IPS-20b (cell line): ENCODE measurements around the gene E2F2.

Source experiments
- H3K27ac ChIP-seq: one replicate; pipeline ENCODE4 v1.5.1; 2013; ENCODE audit warnings: low read length
- H3K27me3 ChIP-seq: 2 replicates; pipeline ENCODE4 v1.6.1; 2013; ENCODE audit warnings: mild to moderate bottlenecking, low read length, inconsistent platforms; ENCODE audit not compliant: insufficient read depth
- H3K36me3 ChIP-seq: 2 replicates; pipeline ENCODE4 v1.6.1; 2013; ENCODE audit warnings: low read depth, mild to moderate bottlenecking, inconsistent platforms, low read length, moderate library complexity; ENCODE audit not compliant: insufficient read depth
- H3K4me1 ChIP-seq: 2 replicates; pipeline ENCODE4 v1.6.1; 2013; ENCODE audit warnings: mild to moderate bottlenecking, control low read depth, inconsistent platforms, low read length, moderate library complexity; ENCODE audit not compliant: insufficient read depth
- H3K4me3 ChIP-seq: 2 replicates; pipeline ENCODE4 v1.5.1; 2013; ENCODE audit warnings: mild to moderate bottlenecking, low read length, inconsistent platforms
- H3K9ac ChIP-seq: 2 replicates; pipeline ENCODE4 v1.6.1; 2013; ENCODE audit warnings: low read depth, mild to moderate bottlenecking, inconsistent platforms, low read length, moderate library complexity
- H3K9me3 ChIP-seq: 2 replicates; pipeline ENCODE4 v1.6.1; 2013; ENCODE audit warnings: mild to moderate bottlenecking, low read depth, low read length, inconsistent platforms; ENCODE audit not compliant: insufficient read depth

The E2F2 gene

GRCh38 chr1:23475134-23475628, 55.9 kb downstream of the E2F2 start:
- Histone ChIP-seq H3K27me3 (no peaks in the 10 kb centered on the region), H3K4me1 (no peaks in the 10 kb centered on the region), H3K36me3 (no peaks in the 10 kb centered on the region; the same call in 1 of the 2 replicates), H3K9ac (no peak overlapping the region), H3K27ac (no peak overlapping the region), H3K9me3 (no peaks in the 10 kb centered on the region), H3K4me3 (no peak overlapping the region)

- no peak overlapping the region for H3K9ac ChIP-seq
- no peaks in the 10 kb centered on the region for H3K36me3 ChIP-seq
These were observed 57.8 kb downstream of the E2F2 start for GRCh38 chr1:23473037-23473800.

GRCh38 chr1:23472351-23473036, 58.5 kb downstream of the E2F2 start:
- Histone ChIP-seq H3K4me1 (no peaks in the 10 kb centered on the region), H3K27me3 (no peaks in the 10 kb centered on the region), H3K27ac (no peak overlapping the region), H3K4me3 (no peak overlapping the region), H3K9ac (no peak overlapping the region), H3K36me3 (no peaks in the 10 kb centered on the region), H3K9me3 (no peaks in the 10 kb centered on the region)

More at GRCh38 chr1:23473037-23473800, 57.8 kb downstream of the E2F2 start:
- no peak overlapping the region for H3K4me3 ChIP-seq
- no peaks in the 10 kb centered on the region for H3K9me3 ChIP-seq
- H3K27ac ChIP-seq: no peak overlapping the region
- H3K4me1 ChIP-seq: no peaks in the 10 kb centered on the region
- no peaks in the 10 kb centered on the region for H3K27me3 ChIP-seq

- H3K27ac ChIP-seq: no peak overlapping the region
- H3K9ac ChIP-seq: no peak overlapping the region
- no peak overlapping the region for H3K4me3 ChIP-seq
- no peaks in the 10 kb centered on the region for H3K36me3 ChIP-seq
- no peaks in the 10 kb centered on the region for H3K9me3 ChIP-seq
- H3K27me3 ChIP-seq: no peaks in the 10 kb centered on the region
- no peaks in the 10 kb centered on the region for H3K4me1 ChIP-seq
These were observed 59.5 kb downstream of the E2F2 start for GRCh38 chr1:23471473-23472075.

GRCh38 chr1:23470282-23471070, 60.6 kb downstream of the E2F2 start:
- Histone ChIP-seq H3K9ac (no peak overlapping the region), H3K4me3 (no peak overlapping the region), H3K27ac (no peak overlapping the region), H3K9me3 (no peaks in the 10 kb centered on the region), H3K36me3 (no peaks in the 10 kb centered on the region), H3K4me1 (no peaks in the 10 kb centered on the region), H3K27me3 (no peaks in the 10 kb centered on the region)

- no peak overlapping the region for H3K27ac ChIP-seq
- no peaks in the 10 kb centered on the region for H3K36me3 ChIP-seq
These were observed 61.6 kb downstream of the E2F2 start for GRCh38 chr1:23469372-23469982.

GRCh38 chr1:23466423-23466989, 64.5 kb downstream of the E2F2 start:
- H3K36me3 ChIP-seq: no peaks in the 10 kb centered on the region
- no peak overlapping the region for H3K4me3 ChIP-seq
- no peaks in the 10 kb centered on the region for H3K27me3 ChIP-seq

More at GRCh38 chr1:23469372-23469982, 61.6 kb downstream of the E2F2 start:
- Histone ChIP-seq H3K9me3 (no peaks in the 10 kb centered on the region), H3K9ac (no peak overlapping the region), H3K27me3 (no peaks in the 10 kb centered on the region), H3K4me1 (no peaks in the 10 kb centered on the region), H3K4me3 (no peak overlapping the region)

GRCh38 chr1:23463286-23463685, 67.7 kb downstream of the E2F2 start:
- H3K27me3 ChIP-seq: no peaks in the 10 kb centered on the region
- no peak overlapping the region for H3K27ac ChIP-seq
- H3K9me3 ChIP-seq: no peaks in the 10 kb centered on the region
- no peak overlapping the region for H3K9ac ChIP-seq
- H3K4me1 ChIP-seq: no peaks in the 10 kb centered on the region; the same call in 1 of the 2 replicates
- H3K4me3 ChIP-seq: no peak overlapping the region
- no peaks in the 10 kb centered on the region for H3K36me3 ChIP-seq

More at GRCh38 chr1:23466423-23466989, 64.5 kb downstream of the E2F2 start:
- no peaks in the 10 kb centered on the region for H3K9me3 ChIP-seq
- H3K4me1 ChIP-seq: no peaks in the 10 kb centered on the region
- no peak overlapping the region for H3K27ac ChIP-seq
- H3K9ac ChIP-seq: no peak overlapping the region

GRCh38 chr1:23462766-23463165, 68.3 kb downstream of the E2F2 start:
- Histone ChIP-seq H3K27ac (no peak overlapping the region), H3K27me3 (no peaks in the 10 kb centered on the region), H3K9me3 (no peaks in the 10 kb centered on the region), H3K9ac (no peak overlapping the region), H3K36me3 (no peaks in the 10 kb centered on the region), H3K4me3 (no peak overlapping the region), H3K4me1 (no peaks in the 10 kb centered on the region; the same call in 1 of the 2 replicates)

GRCh38 chr1:23461050-23461449, 70.0 kb downstream of the E2F2 start:
- Histone ChIP-seq H3K4me3 (no peak overlapping the region), H3K36me3 (no peaks in the 10 kb centered on the region), H3K27ac (no peak overlapping the region), H3K9me3 (no peaks in the 10 kb centered on the region), H3K27me3 (no peaks in the 10 kb centered on the region), H3K9ac (no peak overlapping the region), H3K4me1 (no peaks in the 10 kb centered on the region; the same call in 1 of the 2 replicates)
